Glomerular visceral epithelial cell (primary cell): ENCODE measurements around the gene ACRV1.

Experiments
- DNase-seq: peaks from one replicate; pipeline ENCODE4 v3.0.0-alpha.2; 2016; ENCODE audit errors: extremely low spot score

Gene ACRV1

GRCh38 chr11:125649465-125650166 is 31.0 kb downstream of the ACRV1 start:
- no peak for DNase-seq

- DNase-seq, result no peak
These were observed 34.8 kb downstream of the ACRV1 start for GRCh38 chr11:125645871-125646270.

- no peak for DNase-seq
These were observed 42.3 kb downstream of the ACRV1 start for GRCh38 chr11:125638315-125638714.

DNA sequence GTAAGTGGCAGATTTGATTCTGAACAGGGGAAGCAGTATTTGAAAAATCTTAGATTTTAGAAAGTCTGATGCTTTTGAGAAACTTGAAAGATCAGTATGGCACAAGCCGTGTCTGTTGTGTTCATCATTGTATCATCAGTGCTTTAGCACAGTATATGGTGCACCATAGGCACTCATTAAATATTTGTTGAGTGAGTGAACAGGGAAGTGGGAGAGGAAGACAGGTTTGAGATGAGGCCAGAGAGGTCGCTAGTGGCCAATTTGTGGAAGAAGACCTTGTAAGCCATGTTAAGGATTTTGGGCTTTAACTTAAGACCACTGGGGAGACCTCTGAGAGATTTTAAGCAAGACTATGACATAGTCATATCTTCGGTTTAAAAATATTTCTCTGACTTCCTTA is 42.8 kb downstream of the ACRV1 start:
- no peak for DNase-seq

- no peak for DNase-seq
These were observed 53.3 kb downstream of the ACRV1 start for GRCh38 chr11:125627236-125627910.

DNA sequence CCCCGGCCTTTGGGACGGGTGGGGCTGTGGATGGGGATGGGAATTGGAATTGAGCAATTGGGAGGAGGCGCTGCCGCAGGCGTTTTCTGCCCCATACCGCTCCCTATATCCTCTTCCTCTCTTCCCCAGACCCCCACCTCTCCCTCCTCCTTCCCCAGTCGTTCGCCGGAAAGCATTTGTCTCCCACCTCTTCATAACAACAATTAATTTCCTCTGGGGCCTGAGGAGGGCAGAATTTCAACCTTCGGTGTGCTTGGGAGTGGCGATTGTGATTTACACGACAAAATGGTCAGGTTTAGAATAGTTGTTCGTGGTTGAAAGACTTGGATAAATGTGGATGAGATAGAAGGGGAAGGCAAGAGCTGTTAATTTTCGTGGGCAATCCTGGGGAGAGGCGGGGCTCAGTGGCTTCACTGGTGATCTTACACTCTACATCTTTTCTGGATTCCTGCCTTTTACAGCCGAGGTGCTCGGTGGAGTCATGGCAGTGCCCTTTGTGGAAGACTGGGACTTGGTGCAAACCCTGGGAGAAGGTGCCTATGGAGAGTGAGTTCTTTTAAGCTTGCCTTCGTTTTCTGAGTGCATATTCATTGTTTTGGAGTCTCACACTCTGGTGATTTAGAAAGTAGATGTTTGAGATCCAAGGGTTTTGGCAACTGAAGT is 54.2 kb downstream of the ACRV1 start:
- peak; percentile 92 for DNase-seq

GRCh38 chr11:125625630-125626287 is 54.9 kb downstream of the ACRV1 start:
- DNase-seq, result peak; percentile 91

GRCh38 chr11:125625225-125625629 is 55.4 kb downstream of the ACRV1 start:
- DNase-seq, result no peak

DNA sequence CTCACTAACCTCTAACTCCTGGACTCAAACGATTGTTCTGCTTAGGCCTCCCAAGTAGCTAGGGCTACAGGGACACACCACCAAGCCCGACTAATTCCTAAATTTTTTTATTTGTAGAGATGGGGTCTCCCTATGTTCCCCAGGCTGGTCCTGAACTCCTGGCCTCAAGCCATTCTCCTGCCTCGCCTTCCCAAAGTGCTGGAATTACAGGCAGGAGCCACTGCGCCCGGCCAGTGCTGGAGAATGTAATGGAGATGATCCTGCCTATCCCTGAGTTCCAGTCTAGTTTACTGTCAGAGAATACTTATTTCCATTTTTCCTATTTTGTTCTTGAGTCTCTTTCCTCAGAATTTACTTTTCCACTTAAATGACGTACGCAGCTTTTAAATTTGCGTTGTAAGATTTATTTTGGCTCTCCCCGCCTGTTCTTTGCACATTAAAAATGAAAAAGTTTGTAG is 55.9 kb downstream of the ACRV1 start, which contains the start of gene CHEK1:
TSS of gene CHEK1 (plus strand) at position 408 of the 458 bp plus-strand sequence. CDS start 1,606 bp downstream, outside the sequence.
- no peak for DNase-seq

- DNase-seq, result no peak
These were observed 57.6 kb downstream of the ACRV1 start for GRCh38 chr11:125623064-125623463.

DNA sequence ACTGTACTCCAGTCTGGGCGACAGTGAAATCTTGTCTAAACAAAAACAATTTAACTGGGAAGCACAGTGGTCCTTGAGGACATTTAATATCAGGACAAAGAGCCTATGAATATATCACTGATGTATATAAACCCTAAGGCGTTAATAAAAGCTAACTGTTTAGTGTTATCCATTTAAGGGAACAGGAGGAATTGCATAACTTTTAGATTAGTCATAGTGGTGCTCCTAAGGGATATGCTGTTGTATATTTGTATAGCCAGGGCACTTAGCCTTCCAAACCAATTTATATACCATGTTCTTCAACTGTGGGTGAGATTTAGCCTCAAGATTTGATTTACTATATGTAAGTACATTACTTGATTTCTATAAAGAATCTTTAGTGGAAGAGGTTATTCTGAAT is 58.7 kb downstream of the ACRV1 start:
- DNase-seq, result peak; percentile 23
